ENCODE results near the gene OR10A6.

DNA sequence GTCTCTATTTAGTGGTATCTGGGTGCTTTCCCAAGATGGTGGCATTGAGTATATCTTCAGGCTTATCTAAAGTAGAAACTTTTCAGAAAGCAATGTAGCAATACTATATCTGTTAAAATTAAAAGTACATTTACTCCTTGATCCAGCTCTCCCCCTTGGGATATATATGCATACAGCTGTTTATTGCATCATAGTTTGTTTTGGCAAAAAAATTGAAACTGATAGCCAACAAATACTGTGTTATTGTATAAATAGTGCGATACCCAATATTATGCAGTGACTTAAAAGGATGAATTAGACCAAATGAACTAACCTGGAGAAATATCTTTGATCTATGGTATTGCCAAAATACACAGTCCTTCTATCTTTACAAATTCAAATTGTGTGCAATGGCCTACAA lies 18.9 kb upstream of the OR10A6 start:
- TF ChIP-seq, protein P1, sequence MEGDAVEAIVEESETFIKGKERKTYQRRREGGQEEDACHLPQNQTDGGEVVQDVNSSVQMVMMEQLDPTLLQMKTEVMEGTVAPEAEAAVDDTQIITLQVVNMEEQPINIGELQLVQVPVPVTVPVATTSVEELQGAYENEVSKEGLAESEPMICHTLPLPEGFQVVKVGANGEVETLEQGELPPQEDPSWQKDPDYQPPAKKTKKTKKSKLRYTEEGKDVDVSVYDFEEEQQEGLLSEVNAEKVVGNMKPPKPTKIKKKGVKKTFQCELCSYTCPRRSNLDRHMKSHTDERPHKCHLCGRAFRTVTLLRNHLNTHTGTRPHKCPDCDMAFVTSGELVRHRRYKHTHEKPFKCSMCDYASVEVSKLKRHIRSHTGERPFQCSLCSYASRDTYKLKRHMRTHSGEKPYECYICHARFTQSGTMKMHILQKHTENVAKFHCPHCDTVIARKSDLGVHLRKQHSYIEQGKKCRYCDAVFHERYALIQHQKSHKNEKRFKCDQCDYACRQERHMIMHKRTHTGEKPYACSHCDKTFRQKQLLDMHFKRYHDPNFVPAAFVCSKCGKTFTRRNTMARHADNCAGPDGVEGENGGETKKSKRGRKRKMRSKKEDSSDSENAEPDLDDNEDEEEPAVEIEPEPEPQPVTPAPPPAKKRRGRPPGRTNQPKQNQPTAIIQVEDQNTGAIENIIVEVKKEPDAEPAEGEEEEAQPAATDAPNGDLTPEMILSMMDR (IDR thresholded peaks at IDR 0.05) = no peak
- no peak for TF ChIP-seq EZH2 (IDR thresholded peaks at IDR 0.05; ENCODE audit: borderline replicate concordance, insufficient read depth, low read depth, low read length, poor library complexity, severe bottlenecking)
